A204.1 (cell line): ENCODE measurements around the gene ANKRD13D.

Source experiments
- FAIRE-seq: peaks from 2 replicates; lab custom pipeline; 2012; peaks lifted over from hg19 to GRCh38; lab: Jason Lieb, UNC

The ANKRD13D gene

GRCh38 chr11:67286621-67287333, 2.3 kb upstream of the ANKRD13D start:
- no peak for FAIRE-seq

DNA sequence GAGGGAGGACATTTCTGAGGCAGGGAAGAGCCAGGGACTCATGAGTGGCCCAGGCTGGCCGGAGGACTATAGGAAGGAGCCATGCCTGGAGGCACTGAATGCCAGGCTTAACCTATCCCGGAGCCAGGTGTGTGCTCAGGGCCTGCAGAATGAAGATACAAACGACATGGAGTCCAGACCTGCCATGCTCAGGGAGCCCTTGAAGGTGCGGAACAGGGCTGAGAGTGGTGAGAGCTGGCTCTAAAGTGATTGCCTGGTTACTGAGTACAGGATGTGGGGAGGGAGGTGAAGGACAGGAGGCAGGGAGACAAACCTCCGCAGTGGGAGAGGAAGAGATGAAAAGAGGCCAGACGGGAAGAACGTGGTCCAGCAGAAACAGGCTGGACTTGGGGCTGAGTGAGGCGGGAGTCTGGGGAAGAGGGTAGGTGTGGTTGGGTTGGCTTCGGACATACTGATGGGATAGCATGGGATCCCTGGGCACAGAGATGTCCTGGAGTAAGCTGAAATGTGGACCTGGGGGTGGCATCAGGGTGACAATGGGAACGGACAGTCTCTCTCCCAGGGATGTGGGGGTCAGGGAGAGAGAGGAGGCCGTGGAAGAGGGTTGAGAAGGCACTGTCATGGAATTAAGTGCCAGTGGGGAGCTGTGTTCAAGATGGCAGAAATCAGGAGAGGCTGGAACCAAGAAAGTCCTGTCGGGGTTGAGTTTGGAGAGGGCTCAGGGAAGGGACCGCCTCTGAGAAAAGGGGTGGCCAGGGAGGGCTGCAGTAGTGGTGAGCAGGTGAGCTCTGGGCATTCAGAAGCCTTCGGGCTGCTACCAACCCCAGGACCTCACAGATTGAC, 1.5 kb upstream of the ANKRD13D start:
- FAIRE-seq: no peak

GRCh38 chr11:67288198-67288451, 978 bp upstream of the ANKRD13D start:
- no peak for FAIRE-seq

DNA sequence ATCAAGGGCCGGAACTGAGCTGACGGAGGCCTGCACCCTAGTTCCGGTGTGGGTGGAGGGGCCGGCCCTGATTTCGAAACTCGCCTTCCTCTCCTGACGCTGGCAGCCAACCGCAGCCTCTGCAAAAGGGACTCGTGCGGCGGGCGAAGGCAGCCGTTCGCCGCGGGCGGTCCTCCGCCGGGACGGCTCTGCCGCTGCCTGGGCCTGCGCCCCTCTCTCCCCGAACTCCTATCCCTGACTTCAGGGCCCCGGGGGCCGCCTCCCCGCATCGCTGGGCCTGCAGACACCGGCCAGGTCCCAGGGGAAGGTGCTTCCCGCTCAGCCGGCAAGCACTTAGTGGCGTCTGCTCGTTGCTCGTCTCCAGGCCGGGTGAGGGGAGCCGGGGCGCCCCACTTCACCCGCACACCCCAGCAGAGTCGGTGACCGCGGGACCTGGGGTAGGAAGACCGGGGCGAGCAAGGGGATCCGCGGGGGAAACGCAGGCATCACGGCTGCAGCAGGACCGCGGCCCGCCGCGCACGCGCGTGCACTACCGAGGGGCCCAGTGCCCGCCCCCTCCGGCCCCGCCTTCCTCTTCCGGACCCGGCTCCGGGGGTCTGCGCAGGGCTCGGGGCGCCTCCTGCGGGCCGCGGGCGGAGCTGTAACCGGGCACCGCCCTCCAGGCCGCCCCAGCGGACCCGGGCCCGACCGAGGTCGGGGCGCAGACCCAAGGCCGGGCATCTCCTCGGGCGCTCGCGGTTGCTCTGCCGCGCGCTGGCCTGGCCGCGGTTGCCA, 464 bp upstream of the ANKRD13D start:
- no peak for FAIRE-seq

DNA sequence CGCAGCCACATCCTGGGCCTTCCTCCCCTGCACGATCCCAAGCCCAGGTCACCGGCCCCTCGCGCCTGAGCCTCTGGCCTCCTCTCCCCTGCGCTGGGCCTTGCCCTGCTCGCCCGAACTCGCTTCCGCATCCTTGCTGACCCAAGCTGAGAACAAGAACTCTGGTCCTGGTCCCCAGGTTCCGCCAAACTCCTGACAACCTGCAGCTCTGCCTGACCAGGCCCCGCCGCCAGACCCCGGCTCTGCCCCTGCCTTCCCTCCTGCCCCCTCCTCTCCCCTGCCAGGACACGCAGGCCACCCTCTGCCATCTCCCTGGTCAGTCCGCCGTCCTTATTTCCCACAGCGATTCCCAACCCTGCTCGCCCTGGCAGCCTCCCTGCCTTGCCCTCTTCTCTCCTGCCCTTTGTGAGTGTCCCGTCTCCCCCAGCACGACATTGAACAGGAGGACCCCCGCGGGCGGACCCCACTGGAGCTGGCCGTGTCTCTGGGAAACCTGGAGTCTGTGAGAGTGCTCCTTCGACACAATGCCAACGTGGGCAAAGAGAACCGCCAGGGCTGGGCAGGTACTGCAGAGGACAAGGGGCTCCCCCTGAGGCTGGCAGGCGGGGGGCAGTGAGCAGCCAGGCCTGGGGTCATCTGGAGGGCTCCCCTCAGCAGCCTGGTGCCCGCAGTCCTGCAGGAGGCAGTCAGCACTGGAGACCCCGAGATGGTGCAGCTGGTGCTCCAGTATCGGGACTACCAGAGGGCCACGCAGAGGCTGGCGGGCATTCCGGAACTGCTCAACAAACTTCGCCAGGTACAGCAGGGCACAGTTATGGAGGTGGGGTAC, 762 bp downstream of the ANKRD13D start:
- no peak for FAIRE-seq

GRCh38 chr11:67290801-67291200, 1.7 kb downstream of the ANKRD13D start:
- no peak for FAIRE-seq

- no peak for FAIRE-seq
Observed at GRCh38 chr11:67291481-67292381, 2.6 kb downstream of the ANKRD13D start.

GRCh38 chr11:67292671-67293070, 3.6 kb downstream of the ANKRD13D start:
- no peak for FAIRE-seq

DNA sequence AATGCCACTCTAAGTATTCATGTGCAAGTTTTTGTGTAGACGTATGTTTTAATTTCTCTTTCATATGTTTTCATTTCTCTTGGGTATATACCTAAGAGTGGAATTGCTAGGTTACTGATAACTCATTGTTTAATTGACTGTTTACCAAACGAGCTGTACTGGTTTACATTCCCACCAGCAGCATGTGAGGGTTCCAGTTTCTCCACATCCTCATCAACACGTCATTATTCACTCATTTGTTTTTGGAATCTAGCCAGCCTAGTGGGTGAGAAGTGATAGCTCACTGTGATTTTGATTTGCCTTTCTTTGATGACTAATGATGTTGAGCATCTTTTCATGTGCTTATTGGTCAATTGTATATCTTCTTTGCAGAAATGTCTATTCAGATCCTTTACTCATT, 4.0 kb downstream of the ANKRD13D start:
- FAIRE-seq: no peak

GRCh38 chr11:67295846-67296245, 6.7 kb downstream of the ANKRD13D start:
- no peak for FAIRE-seq

- no peak for FAIRE-seq
Observed at GRCh38 chr11:67298786-67299185, 9.7 kb downstream of the ANKRD13D start.

DNA sequence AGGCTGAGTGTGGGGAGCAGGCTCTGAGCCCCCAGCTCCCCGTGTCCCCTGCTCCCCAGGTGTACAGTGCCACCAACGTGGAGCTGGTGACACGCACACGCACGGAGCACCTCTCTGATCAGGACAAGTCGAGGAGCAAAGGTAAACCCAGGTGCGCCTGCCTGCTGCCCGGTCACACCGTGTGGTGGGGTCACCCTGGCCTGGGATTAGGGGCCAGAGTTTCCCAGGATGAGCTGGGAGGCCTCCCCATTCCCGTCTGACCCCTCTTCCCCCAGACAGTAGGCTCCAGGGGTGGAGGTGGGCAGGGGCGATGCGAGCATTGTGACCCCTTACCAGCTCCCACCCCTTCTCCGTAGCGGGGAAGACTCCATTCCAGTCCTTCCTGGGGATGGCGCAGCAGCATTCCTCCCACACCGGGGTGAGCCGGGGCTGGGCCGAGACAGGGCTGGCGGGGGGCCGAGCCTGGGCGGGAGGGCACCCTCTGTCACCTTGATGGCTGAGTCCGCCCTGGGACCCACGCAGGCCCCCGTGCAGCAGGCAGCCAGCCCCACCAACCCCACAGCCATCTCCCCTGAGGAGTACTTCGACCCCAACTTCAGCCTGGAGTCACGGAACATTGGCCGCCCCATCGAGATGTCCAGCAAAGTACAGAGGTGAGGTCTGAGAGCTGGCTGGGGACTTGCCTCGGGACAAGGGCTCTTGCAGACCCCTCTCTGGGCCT, 10.5 kb downstream of the ANKRD13D start:
- FAIRE-seq: no peak

DNA sequence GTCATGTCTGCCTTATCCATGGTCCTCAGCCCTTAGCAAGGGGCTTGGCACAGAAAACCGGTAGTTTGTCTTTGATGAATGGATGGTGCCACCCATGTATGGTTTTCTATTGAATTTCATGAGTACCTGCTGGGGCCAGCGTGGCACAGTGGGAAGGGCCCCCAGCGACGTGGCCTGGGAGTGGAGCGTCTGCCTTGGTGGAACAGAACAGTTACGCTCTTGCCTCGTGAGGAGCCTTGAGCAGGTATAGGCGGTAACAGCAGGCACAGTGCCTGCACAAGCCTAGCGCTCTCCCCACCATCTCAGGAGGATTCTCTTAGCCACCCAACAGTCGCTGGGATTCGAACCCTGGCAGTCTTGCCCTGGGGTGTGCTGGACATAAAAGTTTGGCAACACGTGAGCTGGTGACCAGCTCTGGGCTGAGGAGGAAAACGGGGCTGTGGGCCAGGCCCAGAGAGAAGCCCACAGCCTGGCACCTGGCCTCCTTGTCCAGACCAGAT, 11.2 kb downstream of the ANKRD13D start:
- no peak for FAIRE-seq

- no peak for FAIRE-seq
Observed at GRCh38 chr11:67300756-67301312, 11.7 kb downstream of the ANKRD13D start.

DNA sequence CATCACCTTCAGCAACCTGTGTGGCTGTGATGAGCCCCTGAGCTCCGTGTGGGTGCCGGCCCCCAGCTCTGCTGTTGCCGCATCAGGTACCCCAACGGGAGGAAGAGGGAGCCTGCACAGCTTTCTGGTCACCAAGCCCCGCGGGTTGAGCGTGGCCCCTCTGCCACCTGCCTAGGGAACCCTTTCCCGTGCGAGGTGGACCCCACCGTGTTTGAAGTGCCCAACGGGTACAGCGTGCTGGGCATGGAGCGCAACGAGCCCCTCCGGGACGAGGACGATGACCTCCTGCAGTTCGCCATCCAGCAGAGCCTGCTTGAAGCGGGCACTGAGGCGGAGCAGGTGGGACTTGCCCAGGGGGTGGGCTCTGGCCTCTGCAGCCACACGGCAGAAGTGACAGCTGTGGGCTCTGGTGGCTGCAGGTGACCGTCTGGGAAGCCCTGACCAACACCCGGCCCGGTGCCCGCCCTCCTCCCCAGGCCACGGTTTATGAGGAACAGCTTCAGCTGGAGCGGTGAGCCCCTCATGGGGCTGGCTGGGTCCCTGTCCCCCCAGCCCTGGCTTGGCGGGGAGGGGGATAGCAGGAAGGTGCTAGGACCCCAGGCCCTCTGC, 12.3 kb downstream of the ANKRD13D start:
- no peak for FAIRE-seq

GRCh38 chr11:67301951-67302516, 12.9 kb downstream of the ANKRD13D start:
- FAIRE-seq: no peak

DNA sequence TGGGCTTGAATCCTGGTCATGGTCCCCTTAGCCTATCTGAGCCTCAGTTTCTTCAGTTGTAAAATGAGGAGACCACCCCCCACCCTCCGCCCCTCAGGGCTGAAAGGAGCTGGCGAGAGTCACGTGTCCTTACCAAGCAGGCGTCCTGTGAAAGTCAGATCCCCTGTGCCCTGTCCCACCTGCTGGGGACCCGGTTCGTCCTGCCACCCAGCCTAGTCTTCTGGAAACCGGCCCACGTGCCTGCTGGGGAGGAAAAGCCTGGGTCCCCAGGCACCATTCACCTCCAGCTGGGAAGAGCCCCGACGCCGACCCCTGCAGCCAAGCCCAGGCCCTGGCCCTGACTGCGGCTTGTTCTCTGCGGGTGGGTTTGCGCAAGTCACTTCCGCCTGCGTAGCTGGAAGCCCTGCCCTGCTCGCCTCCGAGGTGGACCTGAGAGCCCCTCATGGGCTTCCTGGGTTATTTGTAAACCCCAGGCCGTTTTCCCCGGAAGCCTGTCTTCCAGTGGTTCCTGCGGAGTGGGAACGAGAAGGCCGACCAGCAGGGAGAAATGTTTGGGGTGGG, 13.5 kb downstream of the ANKRD13D start:
- no peak for FAIRE-seq

GRCh38 chr11:67303132-67303834, 14.2 kb downstream of the ANKRD13D start, which contains the start of gene SSH3:
Gene SSH3, plus strand, starts transcription at chr11:67303530. Its CDS starts 96 bp downstream, at chr11:67303626.
- FAIRE-seq: no peak
